BLaER1 (cell line): ENCODE measurements around the gene ELANE.
A peak's percentile ranks its signal among the peaks of the same experiment; 100 is the strongest.
"Not testable (repeated sequence)": the region's sequence is repeated elsewhere in the genome, so short reads cannot be mapped to it uniquely, and the experiment has no call there.

Source experiments
- H3K27ac ChIP-seq: shearing (Covaris generic); formaldehyde crosslinking; 2 replicates; pipeline ENCODE4 v1.8.1; 2022
- H3K27me3 ChIP-seq: shearing (Covaris generic); formaldehyde crosslinking; 2 replicates; pipeline ENCODE4 v1.8.1; 2022
- H3K36me3 ChIP-seq: shearing (Covaris generic); formaldehyde crosslinking; 2 replicates; pipeline ENCODE4 v1.8.1; 2022
- H3K4me1 ChIP-seq: shearing (Covaris generic); formaldehyde crosslinking; 2 replicates; pipeline ENCODE4 v1.8.1; 2022
- H3K4me2 ChIP-seq: shearing (Covaris generic); formaldehyde crosslinking; 2 replicates; pipeline ENCODE4 v1.8.1; 2022
- H3K4me3 ChIP-seq: shearing (Covaris generic); formaldehyde crosslinking; 2 replicates; pipeline ENCODE4 v1.8.1; 2022
- H3K9ac ChIP-seq: shearing (Covaris generic); formaldehyde crosslinking; 2 replicates; pipeline ENCODE4 v1.8.1; 2022
- H3K9me3 ChIP-seq: shearing (Covaris generic); formaldehyde crosslinking; 2 replicates; pipeline ENCODE4 v1.8.1; 2022
- H4K20me1 ChIP-seq: shearing (Covaris generic); formaldehyde crosslinking; 2 replicates; pipeline ENCODE4 v1.8.1; 2022
- Cebpa-rat ChIP-seq: shearing (Covaris generic); IDR thresholded peaks from 2 replicates; pipeline ENCODE4 v1.8.1; 2022

ELANE gene

GRCh38 chr19:872266-872951 lies 20.3 kb downstream of the ELANE start:
- no peaks in the 10 kb centered on the region for H3K9me3 ChIP-seq
- no peak overlapping the region for H3K9ac ChIP-seq
- H3K4me3 ChIP-seq, result no peak overlapping the region
- no peak for TF ChIP-seq Cebpa-rat
- no peaks in the 10 kb centered on the region for H3K27me3 ChIP-seq
- H3K4me2 ChIP-seq, result peak overlapping the region; percentile 69
- H4K20me1 ChIP-seq, result peaks cover 33% of the 10 kb centered on the region
- peak overlapping the region; percentile 41 for H3K27ac ChIP-seq
- H3K36me3 ChIP-seq, result peaks cover 78% of the 10 kb centered on the region
- H3K4me1 ChIP-seq, result peaks cover 38% of the 10 kb centered on the region

DNA sequence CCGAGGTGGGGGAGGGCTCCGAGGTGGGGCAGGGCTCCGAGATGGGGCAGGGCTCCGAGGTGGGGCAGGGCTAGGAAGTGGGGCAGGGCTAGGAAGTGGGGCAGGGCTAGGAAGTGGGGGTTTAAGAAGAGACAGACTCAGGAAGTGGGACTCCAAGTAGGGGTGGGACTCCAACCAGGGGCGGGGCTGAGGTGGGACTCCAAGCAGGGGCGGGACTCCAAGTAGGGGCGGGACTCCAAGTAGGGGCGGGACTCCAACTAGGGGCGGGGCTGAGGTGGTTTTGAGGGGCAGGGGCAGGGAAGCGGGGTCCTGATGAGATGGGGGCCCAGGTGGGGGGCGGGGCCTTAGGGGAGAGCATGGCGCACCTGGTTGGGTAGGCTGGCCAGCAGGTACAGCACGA lies 21.0 kb downstream of the ELANE start:
- no peak overlapping the region for H3K9ac ChIP-seq
- peaks cover 73% of the 10 kb centered on the region for H3K36me3 ChIP-seq
- no peak for TF ChIP-seq Cebpa-rat
- no peaks in the 10 kb centered on the region for H3K9me3 ChIP-seq
- H4K20me1 ChIP-seq, result peaks cover 33% of the 10 kb centered on the region
- H3K4me1 ChIP-seq, result peaks cover 31% of the 10 kb centered on the region
- H3K27me3 ChIP-seq, result no peaks in the 10 kb centered on the region
- H3K27ac ChIP-seq, result no peak overlapping the region
- no peak overlapping the region for H3K4me2 ChIP-seq
- H3K4me3 ChIP-seq, result no peak overlapping the region

DNA sequence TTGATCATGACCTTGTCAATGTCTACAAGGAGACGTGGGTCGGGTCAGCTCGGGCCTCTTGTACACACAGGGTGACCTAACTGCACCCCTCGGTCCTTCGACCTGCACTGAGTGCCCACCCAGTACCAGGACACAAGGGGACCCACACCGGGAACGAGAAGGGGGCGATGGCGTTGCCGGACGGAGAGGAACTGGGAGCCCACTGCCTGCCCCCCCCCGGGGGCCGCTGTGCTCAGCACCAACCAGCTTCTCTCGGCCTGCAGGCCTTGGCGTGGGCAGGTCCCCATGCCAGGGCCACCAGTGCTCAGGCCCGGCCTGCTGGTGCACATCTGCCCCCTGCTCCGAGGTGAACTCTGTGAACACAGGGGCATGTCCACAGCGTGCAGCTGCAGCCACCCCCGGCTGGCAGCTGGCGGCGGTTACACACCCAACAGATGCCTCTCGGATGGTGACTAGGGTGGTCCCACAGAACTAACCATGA lies 21.5 kb downstream of the ELANE start:
- Histone ChIP-seq H3K4me1 (peaks cover 26% of the 10 kb centered on the region), H3K9ac (no peak overlapping the region), H4K20me1 (peaks cover 33% of the 10 kb centered on the region), H3K27me3 (no peaks in the 10 kb centered on the region), H3K36me3 (peaks cover 68% of the 10 kb centered on the region), H3K4me3 (no peak overlapping the region), H3K27ac (no peak overlapping the region), H3K4me2 (no peak overlapping the region; the same call in 1 of the 2 replicates), H3K9me3 (no peaks in the 10 kb centered on the region)
- no peak for TF ChIP-seq Cebpa-rat

- H4K20me1 ChIP-seq, result peaks cover 33% of the 10 kb centered on the region
- no peaks in the 10 kb centered on the region for H3K9me3 ChIP-seq
- no peak overlapping the region for H3K4me2 ChIP-seq
- no peak for TF ChIP-seq Cebpa-rat
- H3K4me1 ChIP-seq, result peaks cover 21% of the 10 kb centered on the region
- H3K4me3 ChIP-seq, result no peak overlapping the region
- H3K27ac ChIP-seq, result no peak overlapping the region; the same call in 1 of the 2 replicates
- no peaks in the 10 kb centered on the region for H3K27me3 ChIP-seq
- no peak overlapping the region for H3K9ac ChIP-seq
- H3K36me3 ChIP-seq, result peaks cover 65% of the 10 kb centered on the region
Observed at GRCh38 chr19:875265-875879, 23.3 kb downstream of the ELANE start.

DNA sequence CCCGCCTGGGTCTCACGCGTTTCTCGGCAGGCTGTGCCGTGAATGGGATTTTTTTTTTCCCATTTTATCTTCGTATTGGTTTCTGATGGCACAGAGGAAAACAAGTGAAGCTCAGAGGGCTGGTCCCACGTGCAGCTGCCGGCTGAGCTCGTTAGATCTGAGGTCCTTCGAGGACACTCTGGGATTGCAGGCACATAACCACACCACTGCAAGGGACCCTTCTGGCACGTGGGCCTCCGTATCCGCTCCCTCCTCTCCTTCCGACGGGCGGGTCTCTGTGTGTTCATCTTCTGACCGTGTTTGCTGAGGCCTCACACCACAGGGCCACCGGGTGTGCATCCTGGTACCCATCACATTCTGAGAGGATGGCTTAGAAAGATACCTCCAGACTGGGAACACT lies 24.0 kb downstream of the ELANE start:
- Histone ChIP-seq H3K4me2 (no peak overlapping the region), H4K20me1 (peaks cover 38% of the 10 kb centered on the region), H3K27me3 (no peaks in the 10 kb centered on the region), H3K4me3 (no peak overlapping the region), H3K4me1 (peaks cover 21% of the 10 kb centered on the region), H3K36me3 (peaks cover 65% of the 10 kb centered on the region), H3K9me3 (no peaks in the 10 kb centered on the region), H3K9ac (no peak overlapping the region), H3K27ac (no peak overlapping the region)
- no peak for TF ChIP-seq Cebpa-rat

DNA sequence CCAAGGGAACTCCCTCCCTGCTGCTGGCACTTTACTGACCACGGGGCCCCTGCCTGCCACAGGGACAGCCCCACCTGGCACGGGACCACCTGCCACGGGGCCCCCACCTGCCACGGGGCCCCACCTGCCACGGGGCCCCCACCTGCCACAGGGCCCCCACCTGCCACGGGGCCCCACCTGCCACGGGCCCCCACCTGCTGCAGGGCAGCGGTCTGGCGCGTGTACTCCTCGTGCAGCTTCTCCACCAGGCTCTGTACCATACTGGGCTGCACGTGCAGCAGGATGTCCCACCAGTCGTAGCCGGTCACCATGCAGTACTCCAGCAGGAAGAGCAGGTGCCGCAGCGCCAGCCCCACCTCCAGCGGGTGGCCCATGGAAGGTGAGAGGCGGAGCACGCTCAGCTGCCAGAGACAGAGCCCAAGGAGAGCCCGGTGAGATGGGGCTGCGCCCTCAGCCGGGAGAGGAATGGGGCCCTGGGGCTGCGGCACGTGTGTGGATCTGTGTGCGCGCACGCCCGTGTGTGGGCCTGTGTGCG lies 24.7 kb downstream of the ELANE start:
- Histone ChIP-seq H3K9ac (no peak overlapping the region), H3K9me3 (no peaks in the 10 kb centered on the region), H4K20me1 (peaks cover 46% of the 10 kb centered on the region), H3K27ac (no peak overlapping the region), H3K36me3 (peaks cover 69% of the 10 kb centered on the region), H3K4me1 (peaks cover 20% of the 10 kb centered on the region), H3K4me2 (no peak overlapping the region), H3K4me3 (no peak overlapping the region), H3K27me3 (no peaks in the 10 kb centered on the region)
- no peak for TF ChIP-seq Cebpa-rat

GRCh38 chr19:877992-878660 lies 26.0 kb downstream of the ELANE start:
- Histone ChIP-seq H4K20me1 (peaks cover 49% of the 10 kb centered on the region), H3K4me1 (peaks cover 13% of the 10 kb centered on the region), H3K36me3 (peaks cover 82% of the 10 kb centered on the region)
- not testable (repeated sequence) for H3K9ac ChIP-seq, H3K9me3 ChIP-seq, H3K27me3 ChIP-seq, H3K4me3 ChIP-seq, H3K27ac ChIP-seq, H3K4me2 ChIP-seq

- H3K27ac ChIP-seq, H3K4me3 ChIP-seq, H3K4me1 ChIP-seq, H3K4me2 ChIP-seq, H3K27me3 ChIP-seq, H3K9me3 ChIP-seq, H3K9ac ChIP-seq: not testable (repeated sequence)
- Histone ChIP-seq H4K20me1 (peaks cover 42% of the 10 kb centered on the region), H3K36me3 (peaks cover 84% of the 10 kb centered on the region)
Observed at GRCh38 chr19:878751-879561, 26.9 kb downstream of the ELANE start.

DNA sequence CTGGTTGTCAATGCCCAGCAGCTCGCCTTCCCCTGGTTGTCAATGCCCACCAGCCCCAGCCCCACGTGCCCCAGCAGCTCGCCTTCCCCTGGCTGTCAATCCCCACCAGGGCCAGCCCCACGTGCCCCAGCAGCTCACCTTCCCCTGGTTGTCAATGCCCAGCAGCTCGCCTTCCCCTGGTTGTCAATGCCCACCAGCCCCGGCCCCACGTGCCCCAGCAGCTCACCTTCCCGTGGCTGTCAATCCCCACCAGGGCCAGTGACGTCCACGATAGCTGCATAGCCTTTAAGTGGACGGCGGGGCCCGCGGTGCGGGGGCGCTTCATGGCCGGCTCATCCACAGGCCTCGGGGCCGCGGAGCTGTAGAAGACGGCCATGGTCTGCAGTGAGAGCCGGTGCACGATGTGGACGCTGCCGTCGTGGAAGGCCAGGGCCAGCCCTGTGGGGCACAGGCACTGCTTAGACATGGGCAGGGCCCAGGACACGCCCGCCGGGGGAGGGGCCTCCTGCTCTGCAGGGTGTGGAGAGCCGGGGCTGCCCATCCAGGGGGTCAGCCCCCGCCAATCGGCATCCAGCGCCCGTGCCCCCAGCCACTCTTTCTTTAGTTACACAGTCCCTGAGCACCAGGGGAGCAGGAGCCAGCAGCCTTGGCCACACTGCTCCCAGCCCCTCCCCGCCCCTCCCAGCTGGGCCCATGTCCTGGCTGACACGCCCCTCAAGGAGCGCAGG lies 27.8 kb downstream of the ELANE start:
- TF ChIP-seq Cebpa-rat, result no peak
- Histone ChIP-seq H3K4me1 (no peaks in the 10 kb centered on the region), H3K4me3 (no peak overlapping the region), H3K27me3 (no peaks in the 10 kb centered on the region), H3K27ac (no peak overlapping the region), H3K9ac (no peak overlapping the region), H3K9me3 (no peaks in the 10 kb centered on the region), H3K4me2 (no peak overlapping the region), H3K36me3 (peaks cover 84% of the 10 kb centered on the region), H4K20me1 (peaks cover 37% of the 10 kb centered on the region)
